ENCODE measurements around the gene WWOX.

- TF ChIP-seq POLR2AphosphoS5 (IDR thresholded peaks at IDR 0.05; ENCODE audit: borderline replicate concordance, low read depth, low read length) (no peak), EZH2 (IDR thresholded peaks at IDR 0.05) (no peak)
Measured at GRCh38 chr16:78195797-78196196, 96.3 kb downstream of the WWOX start.

All from SK-N-MC (cell line).